ENCODE data around the gene MPPED2.

- TF ChIP-seq EZH2phosphoT487 (IDR thresholded peaks at IDR 0.05; ENCODE audit: low read depth), result no peak
- TF ChIP-seq CTCF (IDR thresholded peaks at IDR 0.05; ENCODE audit: low read depth, low read length), result no peak
Observed at GRCh38 chr11:30635401-30635989, 49.3 kb upstream of the MPPED2 start.

Data from OCI-LY3 (cell line).